ENCODE measurements around the gene LAIR2.

DNA sequence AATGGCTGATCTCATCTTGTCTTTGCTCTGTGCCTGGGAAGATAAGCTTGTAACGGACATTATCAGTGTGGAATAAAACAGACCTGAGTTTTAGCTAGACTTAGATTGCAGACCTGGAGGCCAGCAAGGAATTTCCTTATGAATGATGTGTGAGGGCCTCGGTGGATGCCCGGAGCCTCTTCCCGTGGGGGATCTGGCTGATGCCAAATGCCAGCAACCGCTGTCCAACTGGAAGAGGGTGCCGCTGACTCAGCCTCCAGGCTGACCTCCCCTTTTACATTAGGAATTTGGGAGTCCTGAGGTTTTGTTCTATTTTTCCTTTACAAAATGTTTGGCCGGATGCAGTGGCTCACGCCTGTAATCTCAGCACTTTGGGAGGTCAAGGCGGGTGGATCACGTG, 51.4 kb downstream of the LAIR2 start:
- TF ChIP-seq, protein P1, sequence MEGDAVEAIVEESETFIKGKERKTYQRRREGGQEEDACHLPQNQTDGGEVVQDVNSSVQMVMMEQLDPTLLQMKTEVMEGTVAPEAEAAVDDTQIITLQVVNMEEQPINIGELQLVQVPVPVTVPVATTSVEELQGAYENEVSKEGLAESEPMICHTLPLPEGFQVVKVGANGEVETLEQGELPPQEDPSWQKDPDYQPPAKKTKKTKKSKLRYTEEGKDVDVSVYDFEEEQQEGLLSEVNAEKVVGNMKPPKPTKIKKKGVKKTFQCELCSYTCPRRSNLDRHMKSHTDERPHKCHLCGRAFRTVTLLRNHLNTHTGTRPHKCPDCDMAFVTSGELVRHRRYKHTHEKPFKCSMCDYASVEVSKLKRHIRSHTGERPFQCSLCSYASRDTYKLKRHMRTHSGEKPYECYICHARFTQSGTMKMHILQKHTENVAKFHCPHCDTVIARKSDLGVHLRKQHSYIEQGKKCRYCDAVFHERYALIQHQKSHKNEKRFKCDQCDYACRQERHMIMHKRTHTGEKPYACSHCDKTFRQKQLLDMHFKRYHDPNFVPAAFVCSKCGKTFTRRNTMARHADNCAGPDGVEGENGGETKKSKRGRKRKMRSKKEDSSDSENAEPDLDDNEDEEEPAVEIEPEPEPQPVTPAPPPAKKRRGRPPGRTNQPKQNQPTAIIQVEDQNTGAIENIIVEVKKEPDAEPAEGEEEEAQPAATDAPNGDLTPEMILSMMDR (conservative IDR thresholded peaks at IDR 0.05): no peak
- TF ChIP-seq EZH2 (IDR thresholded peaks at IDR 0.05; ENCODE audit: low read depth): no peak

All from PC-9 (cell line).